NCI-H748 (cell line): ENCODE results near the gene NRP1.

ENCODE experiments used
- DNase-seq: peaks from one replicate; lab custom pipeline; 2025; ENCODE audit not compliant: unreplicated experiment; lab: John Stamatoyannopoulos, UW

NRP1 gene

GRCh38 chr10:33293531-33294170 is 40.8 kb downstream of the NRP1 start:
- DNase-seq, result no peak

- DNase-seq, result no peak
Observed at GRCh38 chr10:33293076-33293475, 41.4 kb downstream of the NRP1 start.

GRCh38 chr10:33291053-33291592 is 43.3 kb downstream of the NRP1 start:
- no peak for DNase-seq

- no peak for DNase-seq
Observed at GRCh38 chr10:33290321-33291052, 44.0 kb downstream of the NRP1 start.

GRCh38 chr10:33289776-33290175 is 44.7 kb downstream of the NRP1 start:
- DNase-seq, result no peak

- DNase-seq, result no peak
Observed at GRCh38 chr10:33288127-33288526, 46.3 kb downstream of the NRP1 start.

- peak; percentile 54 for DNase-seq
Observed at GRCh38 chr10:33287112-33287511, 47.4 kb downstream of the NRP1 start.

GRCh38 chr10:33286157-33286934 is 48.1 kb downstream of the NRP1 start:
- DNase-seq, result no peak

- DNase-seq, result no peak
Observed at GRCh38 chr10:33284945-33285344, 49.5 kb downstream of the NRP1 start.

- DNase-seq, result no peak
Observed at GRCh38 chr10:33279811-33280602, 54.5 kb downstream of the NRP1 start.

- no peak for DNase-seq
Observed at GRCh38 chr10:33279276-33279675, 55.2 kb downstream of the NRP1 start.

GRCh38 chr10:33278198-33278597 is 56.3 kb downstream of the NRP1 start:
- no peak for DNase-seq

- no peak for DNase-seq
Observed at GRCh38 chr10:33277135-33277536, 57.3 kb downstream of the NRP1 start.

- no peak for DNase-seq
Observed at GRCh38 chr10:33276282-33276923, 58.1 kb downstream of the NRP1 start.

GRCh38 chr10:33274096-33274785 is 60.2 kb downstream of the NRP1 start:
- no peak for DNase-seq

GRCh38 chr10:33273295-33274002 is 61.0 kb downstream of the NRP1 start:
- DNase-seq, result no peak

- DNase-seq, result no peak
Observed at GRCh38 chr10:33272635-33273034, 61.8 kb downstream of the NRP1 start.

- DNase-seq, result no peak
Observed at GRCh38 chr10:33271969-33272583, 62.4 kb downstream of the NRP1 start.

- no peak for DNase-seq
Observed at GRCh38 chr10:33270971-33271370, 63.5 kb downstream of the NRP1 start.
